ENCODE results near the gene CFAP61. TPM values are rescaled to one million over a fixed set of nuclear protein-coding genes. Genes with fewer than 3 reads are reported as not detected.

CFAP61 gene
- total and polyA plus RNA-seq, 9 of the 15 experiments (the other 6 are each of a cell fraction or from before 2014, with no cell fraction given) = 0.11 TPM; not detected in 8

- TF ChIP-seq, protein P1, sequence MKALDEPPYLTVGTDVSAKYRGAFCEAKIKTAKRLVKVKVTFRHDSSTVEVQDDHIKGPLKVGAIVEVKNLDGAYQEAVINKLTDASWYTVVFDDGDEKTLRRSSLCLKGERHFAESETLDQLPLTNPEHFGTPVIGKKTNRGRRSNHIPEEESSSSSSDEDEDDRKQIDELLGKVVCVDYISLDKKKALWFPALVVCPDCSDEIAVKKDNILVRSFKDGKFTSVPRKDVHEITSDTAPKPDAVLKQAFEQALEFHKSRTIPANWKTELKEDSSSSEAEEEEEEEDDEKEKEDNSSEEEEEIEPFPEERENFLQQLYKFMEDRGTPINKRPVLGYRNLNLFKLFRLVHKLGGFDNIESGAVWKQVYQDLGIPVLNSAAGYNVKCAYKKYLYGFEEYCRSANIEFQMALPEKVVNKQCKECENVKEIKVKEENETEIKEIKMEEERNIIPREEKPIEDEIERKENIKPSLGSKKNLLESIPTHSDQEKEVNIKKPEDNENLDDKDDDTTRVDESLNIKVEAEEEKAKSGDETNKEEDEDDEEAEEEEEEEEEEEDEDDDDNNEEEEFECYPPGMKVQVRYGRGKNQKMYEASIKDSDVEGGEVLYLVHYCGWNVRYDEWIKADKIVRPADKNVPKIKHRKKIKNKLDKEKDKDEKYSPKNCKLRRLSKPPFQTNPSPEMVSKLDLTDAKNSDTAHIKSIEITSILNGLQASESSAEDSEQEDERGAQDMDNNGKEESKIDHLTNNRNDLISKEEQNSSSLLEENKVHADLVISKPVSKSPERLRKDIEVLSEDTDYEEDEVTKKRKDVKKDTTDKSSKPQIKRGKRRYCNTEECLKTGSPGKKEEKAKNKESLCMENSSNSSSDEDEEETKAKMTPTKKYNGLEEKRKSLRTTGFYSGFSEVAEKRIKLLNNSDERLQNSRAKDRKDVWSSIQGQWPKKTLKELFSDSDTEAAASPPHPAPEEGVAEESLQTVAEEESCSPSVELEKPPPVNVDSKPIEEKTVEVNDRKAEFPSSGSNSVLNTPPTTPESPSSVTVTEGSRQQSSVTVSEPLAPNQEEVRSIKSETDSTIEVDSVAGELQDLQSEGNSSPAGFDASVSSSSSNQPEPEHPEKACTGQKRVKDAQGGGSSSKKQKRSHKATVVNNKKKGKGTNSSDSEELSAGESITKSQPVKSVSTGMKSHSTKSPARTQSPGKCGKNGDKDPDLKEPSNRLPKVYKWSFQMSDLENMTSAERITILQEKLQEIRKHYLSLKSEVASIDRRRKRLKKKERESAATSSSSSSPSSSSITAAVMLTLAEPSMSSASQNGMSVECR (CRISPR knock-in tag; IDR thresholded peaks at IDR 0.05) = no peak
- no peak for TF ChIP-seq L3MBTL2 (IDR thresholded peaks at IDR 0.05)
- TF ChIP-seq, protein P2, sequence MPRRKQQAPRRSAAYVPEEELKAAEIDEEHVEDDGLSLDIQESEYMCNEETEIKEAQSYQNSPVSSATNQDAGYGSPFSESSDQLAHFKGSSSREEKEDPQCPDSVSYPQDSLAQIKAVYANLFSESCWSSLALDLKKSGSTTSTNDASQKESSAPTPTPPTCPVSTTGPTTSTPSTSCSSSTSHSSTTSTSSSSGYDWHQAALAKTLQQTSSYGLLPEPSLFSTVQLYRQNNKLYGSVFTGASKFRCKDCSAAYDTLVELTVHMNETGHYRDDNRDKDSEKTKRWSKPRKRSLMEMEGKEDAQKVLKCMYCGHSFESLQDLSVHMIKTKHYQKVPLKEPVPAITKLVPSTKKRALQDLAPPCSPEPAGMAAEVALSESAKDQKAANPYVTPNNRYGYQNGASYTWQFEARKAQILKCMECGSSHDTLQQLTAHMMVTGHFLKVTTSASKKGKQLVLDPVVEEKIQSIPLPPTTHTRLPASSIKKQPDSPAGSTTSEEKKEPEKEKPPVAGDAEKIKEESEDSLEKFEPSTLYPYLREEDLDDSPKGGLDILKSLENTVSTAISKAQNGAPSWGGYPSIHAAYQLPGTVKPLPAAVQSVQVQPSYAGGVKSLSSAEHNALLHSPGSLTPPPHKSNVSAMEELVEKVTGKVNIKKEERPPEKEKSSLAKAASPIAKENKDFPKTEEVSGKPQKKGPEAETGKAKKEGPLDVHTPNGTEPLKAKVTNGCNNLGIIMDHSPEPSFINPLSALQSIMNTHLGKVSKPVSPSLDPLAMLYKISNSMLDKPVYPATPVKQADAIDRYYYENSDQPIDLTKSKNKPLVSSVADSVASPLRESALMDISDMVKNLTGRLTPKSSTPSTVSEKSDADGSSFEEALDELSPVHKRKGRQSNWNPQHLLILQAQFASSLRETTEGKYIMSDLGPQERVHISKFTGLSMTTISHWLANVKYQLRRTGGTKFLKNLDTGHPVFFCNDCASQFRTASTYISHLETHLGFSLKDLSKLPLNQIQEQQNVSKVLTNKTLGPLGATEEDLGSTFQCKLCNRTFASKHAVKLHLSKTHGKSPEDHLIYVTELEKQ (CRISPR knock-in tag; IDR thresholded peaks at IDR 0.05) = no peak
- no peak for TF ChIP-seq HNRNPH1 (optimal IDR thresholded peaks at IDR 0.05; ENCODE audit: low read depth, low read length)
Observed at GRCh38 chr20:20331817-20332216, 279.5 kb downstream of the CFAP61 start (continued).
